PC-3 (cell line): ENCODE measurements around the gene RHOV.

Experiments
- EZH2 ChIP-seq: fragments of 300-600 bp; sonication (generic); IDR thresholded peaks from one replicate; pipeline ENCODE4 v1.6.1; 2017; ENCODE audit warnings: antibody characterized with exemption, mild to moderate bottlenecking, low read length; ENCODE audit not compliant: unreplicated experiment
- EZH2phosphoT487 ChIP-seq: fragments of 300-600 bp; sonication (generic); IDR thresholded peaks from 2 replicates; pipeline ENCODE4 v1.6.1; 2018; ENCODE audit warnings: mild to moderate bottlenecking, antibody characterized with exemption, low read length, borderline replicate concordance
- TF ChIP-seq, protein P1 (sequence below): fragments of 300-600 bp; sonication (generic); conservative IDR thresholded peaks from 2 replicates; pipeline ENCODE4 v1.5.1; 2017; ENCODE audit warnings: antibody characterized with exemption, low read depth, mild to moderate bottlenecking, low read length

DNA sequence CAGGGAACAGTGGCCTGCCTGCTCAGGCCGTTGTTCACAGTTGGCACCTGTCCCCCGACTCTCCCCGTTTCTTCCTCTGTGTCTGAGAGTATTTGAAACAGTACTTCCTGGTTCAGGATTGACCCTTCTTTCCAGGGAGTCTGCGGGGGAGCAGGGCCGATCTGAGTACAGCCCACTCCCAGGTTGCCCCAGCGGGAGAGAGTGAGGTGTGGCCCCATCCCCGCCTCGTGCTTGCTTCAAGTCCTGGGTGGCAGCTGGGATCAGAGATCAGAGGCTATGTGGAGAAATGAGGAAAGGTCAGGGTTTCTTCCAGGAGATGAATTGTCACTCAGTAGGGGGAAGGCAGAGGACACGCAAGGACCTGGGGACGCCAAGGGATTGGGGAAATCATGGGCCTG lies 48.6 kb upstream of the RHOV start:
- TF ChIP-seq, protein P1, sequence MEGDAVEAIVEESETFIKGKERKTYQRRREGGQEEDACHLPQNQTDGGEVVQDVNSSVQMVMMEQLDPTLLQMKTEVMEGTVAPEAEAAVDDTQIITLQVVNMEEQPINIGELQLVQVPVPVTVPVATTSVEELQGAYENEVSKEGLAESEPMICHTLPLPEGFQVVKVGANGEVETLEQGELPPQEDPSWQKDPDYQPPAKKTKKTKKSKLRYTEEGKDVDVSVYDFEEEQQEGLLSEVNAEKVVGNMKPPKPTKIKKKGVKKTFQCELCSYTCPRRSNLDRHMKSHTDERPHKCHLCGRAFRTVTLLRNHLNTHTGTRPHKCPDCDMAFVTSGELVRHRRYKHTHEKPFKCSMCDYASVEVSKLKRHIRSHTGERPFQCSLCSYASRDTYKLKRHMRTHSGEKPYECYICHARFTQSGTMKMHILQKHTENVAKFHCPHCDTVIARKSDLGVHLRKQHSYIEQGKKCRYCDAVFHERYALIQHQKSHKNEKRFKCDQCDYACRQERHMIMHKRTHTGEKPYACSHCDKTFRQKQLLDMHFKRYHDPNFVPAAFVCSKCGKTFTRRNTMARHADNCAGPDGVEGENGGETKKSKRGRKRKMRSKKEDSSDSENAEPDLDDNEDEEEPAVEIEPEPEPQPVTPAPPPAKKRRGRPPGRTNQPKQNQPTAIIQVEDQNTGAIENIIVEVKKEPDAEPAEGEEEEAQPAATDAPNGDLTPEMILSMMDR = no peak
- TF ChIP-seq EZH2phosphoT487 (no peak), EZH2 (no peak)
